Effector CD4-positive, alpha-beta T cell (primary cell): ENCODE data around the gene IL2RA.
"Not testable (repeated sequence)": the region's sequence is repeated elsewhere in the genome, so short reads cannot be mapped to it uniquely, and the experiment has no call there.

ENCODE experiments used
- DNase-seq: peaks from one replicate; pipeline ENCODE4 v3.0.0-alpha.2; 2020

Gene IL2RA

GRCh38 chr10:6082496-6083395 lies 20.6 kb upstream of the IL2RA start:
- DNase-seq: no peak

- DNase-seq: no peak
These were observed 18.3 kb upstream of the IL2RA start for GRCh38 chr10:6080417-6080973.

GRCh38 chr10:6079044-6079443 lies 16.9 kb upstream of the IL2RA start:
- DNase-seq: no peak

- no peak for DNase-seq
These were observed 15.0 kb upstream of the IL2RA start for GRCh38 chr10:6077071-6077675.

- no peak for DNase-seq
These were observed 12.5 kb upstream of the IL2RA start for GRCh38 chr10:6074489-6075301.

- DNase-seq: no peak
These were observed 10.2 kb upstream of the IL2RA start for GRCh38 chr10:6072215-6072934.

GRCh38 chr10:6071181-6072175 lies 9.3 kb upstream of the IL2RA start:
- no peak for DNase-seq

GRCh38 chr10:6070660-6071059 lies 8.5 kb upstream of the IL2RA start:
- no peak for DNase-seq

GRCh38 chr10:6069081-6069931 lies 7.1 kb upstream of the IL2RA start:
- no peak for DNase-seq

GRCh38 chr10:6068422-6068821 lies 6.3 kb upstream of the IL2RA start:
- DNase-seq: peak; percentile 35

- no peak for DNase-seq
These were observed 5.8 kb upstream of the IL2RA start for GRCh38 chr10:6068006-6068405.

- DNase-seq: no peak
These were observed 5.3 kb upstream of the IL2RA start for GRCh38 chr10:6067457-6067856.

GRCh38 chr10:6065835-6066234 lies 3.7 kb upstream of the IL2RA start:
- no peak for DNase-seq

GRCh38 chr10:6065406-6065805 lies 3.2 kb upstream of the IL2RA start:
- DNase-seq: no peak

- DNase-seq: not testable (repeated sequence)
These were observed 2.6 kb upstream of the IL2RA start for GRCh38 chr10:6064726-6065125.

- DNase-seq: no peak
These were observed 2.0 kb upstream of the IL2RA start for GRCh38 chr10:6064119-6064518.

- no peak for DNase-seq
These were observed 1.1 kb downstream of the IL2RA start for GRCh38 chr10:6061056-6061455.

- DNase-seq: no peak
These were observed 2.7 kb downstream of the IL2RA start for GRCh38 chr10:6059506-6059905.

- no peak for DNase-seq
These were observed 3.3 kb downstream of the IL2RA start for GRCh38 chr10:6058682-6059475.
